ENCODE results near the gene TBC1D16. TPM values are rescaled to one million over a fixed set of nuclear protein-coding genes. Genes with fewer than 3 reads are reported as not detected.
A peak's percentile ranks its signal among the peaks of the same experiment; 100 is the strongest.

Gene TBC1D16
- total RNA-seq, 1 donor from 2014 or later, result 55.6 TPM

- Histone ChIP-seq H3K4me3 (no peak overlapping the region), H3K4me1 (peaks cover 0 to 9% of the 10 kb centered on the region in 2 donors), H3K9me3 (no peaks in the 10 kb centered on the region), H3K36me3 (peaks cover 0 to 17% of the 10 kb centered on the region in 2 donors), H3K27ac (no peak overlapping the region), H3K27me3 (no peaks in the 10 kb centered on the region)
- intact Hi-C loops (cut with DNase I), result loop anchor here (5.0 kb wide), 1 partner anchor 141 kb away; the partner anchor contains the start of gene EIF4A3
- no peak for DNase-seq (ENCODE audit: low spot score in 2 of 2)
- no peak for TF ChIP-seq CTCF (IDR thresholded peaks at IDR 0.05)
Measured at GRCh38 chr17:80006339-80006720, 29.3 kb downstream of the TBC1D16 start.

DNA sequence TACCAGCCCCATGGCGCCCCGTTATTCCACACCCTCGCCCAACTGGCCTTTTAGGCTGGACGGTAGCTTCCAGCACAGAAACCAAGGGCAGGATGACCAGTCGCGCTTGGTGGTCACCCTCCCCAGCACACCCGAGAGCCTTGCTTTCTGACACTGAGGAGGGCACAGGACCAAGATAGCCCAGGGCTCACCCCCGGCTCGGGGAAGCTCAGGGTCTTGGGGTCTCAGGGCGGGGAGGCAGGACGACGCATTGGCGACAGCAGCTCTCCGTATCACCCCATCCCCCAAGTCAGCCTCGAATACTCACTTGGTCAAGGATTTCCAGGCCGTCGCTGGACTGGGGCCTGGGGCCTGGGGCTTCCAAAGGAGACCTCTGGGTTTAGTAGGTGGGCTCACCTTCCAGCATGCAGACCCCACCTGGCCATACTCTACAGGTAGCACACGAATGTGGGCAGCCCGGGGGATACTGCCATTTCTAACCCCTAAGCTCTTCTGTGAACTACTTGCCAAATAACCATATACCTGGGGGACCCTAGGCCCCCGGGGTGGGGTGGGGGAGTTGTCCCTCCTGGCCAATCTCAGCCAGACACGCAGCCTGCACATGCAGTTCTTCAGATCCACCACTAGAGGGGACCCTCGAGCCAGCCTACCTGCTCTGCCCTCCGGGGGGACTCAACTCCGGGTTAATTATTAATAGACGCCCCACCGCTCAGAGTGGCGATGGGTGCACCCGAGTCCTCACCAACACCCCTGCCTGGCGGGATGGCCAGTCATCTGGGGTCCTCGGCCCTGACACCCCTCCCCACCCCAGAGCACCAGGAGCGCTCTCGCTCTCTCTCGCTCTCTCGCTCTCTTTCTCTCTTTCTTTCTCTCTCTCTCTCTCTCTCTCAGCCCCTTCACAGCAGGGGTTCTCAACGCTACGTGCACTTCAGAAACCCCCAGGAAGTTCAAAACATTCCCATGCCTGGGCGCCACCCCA is 30.0 kb downstream of the TBC1D16 start:
- Histone ChIP-seq H3K36me3 (peaks cover 0 to 14% of the 10 kb centered on the region in 2 donors), H3K4me1 (peaks cover 0 to 9% of the 10 kb centered on the region in 2 donors), H3K27ac (no peak overlapping the region), H3K27me3 (no peaks in the 10 kb centered on the region), H3K9me3 (no peaks in the 10 kb centered on the region), H3K4me3 (no peak overlapping the region)
- intact Hi-C loops (cut with DNase I), result loop anchor here (5.0 kb wide), 1 partner anchor 142 kb away; the partner anchor contains the start of gene EIF4A3
- peak; percentile 85 to 99 (median 98) for TF ChIP-seq CTCF (IDR thresholded peaks at IDR 0.05)
- peak in 1 of 2 donors; percentile 76 for DNase-seq (ENCODE audit: low spot score in 2 of 2)

GRCh38 chr17:80003969-80004368 is 31.7 kb downstream of the TBC1D16 start:
- intact Hi-C loops (cut with DNase I), result no loop called here
- no peaks in the 10 kb centered on the region for H3K27me3 ChIP-seq
- no peak overlapping the region for H3K27ac ChIP-seq
- no peak for DNase-seq (ENCODE audit: low spot score in 2 of 2)
- H3K9me3 ChIP-seq, result no peaks in the 10 kb centered on the region
- no peaks in the 10 kb centered on the region for H3K36me3 ChIP-seq
- TF ChIP-seq CTCF (IDR thresholded peaks at IDR 0.05), result no peak
- H3K4me1 ChIP-seq, result peaks cover 0 to 9% of the 10 kb centered on the region in 2 donors
- H3K4me3 ChIP-seq, result no peak overlapping the region

DNA sequence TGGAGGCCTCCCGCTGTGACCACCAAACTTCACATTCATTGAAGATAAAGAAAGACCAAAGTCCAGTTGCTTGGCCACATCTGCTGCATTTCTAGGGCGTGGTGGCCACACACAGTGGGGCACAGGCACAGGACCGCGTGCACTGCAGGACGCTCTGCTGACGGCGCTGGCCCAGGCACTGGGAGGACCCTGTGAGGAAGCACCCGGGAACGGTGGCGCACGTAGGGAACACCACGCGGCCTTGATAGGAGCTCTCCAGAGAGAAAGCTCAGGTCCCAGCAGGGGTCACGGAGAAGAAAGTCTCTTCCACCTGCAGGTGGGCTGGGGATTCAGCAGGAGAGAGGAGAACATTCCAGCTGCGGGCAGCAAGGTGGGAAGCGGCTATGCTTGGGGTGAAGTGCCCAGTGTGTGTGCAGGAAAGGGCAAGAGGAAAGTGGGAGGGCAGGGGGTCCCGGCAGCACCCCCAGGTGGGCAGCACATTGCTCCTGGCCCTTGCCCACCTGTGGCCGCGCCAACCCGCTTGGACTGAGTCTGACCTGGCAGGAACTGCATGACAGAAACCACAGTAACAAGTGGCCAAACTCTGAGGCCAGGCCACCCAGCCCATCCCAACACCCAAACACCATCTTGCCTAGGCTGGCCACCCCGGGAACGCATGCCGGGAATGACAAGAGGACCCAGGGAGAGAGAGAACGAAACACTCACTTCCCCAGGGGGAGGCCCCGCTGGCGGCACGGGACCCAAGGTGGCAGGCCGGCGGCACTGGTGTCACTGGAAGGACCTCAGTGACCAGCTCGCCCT is 32.8 kb downstream of the TBC1D16 start:
- Histone ChIP-seq H3K27ac (no peak overlapping the region), H3K4me3 (no peak overlapping the region), H3K4me1 (peaks cover 0 to 5% of the 10 kb centered on the region in 2 donors), H3K27me3 (no peaks in the 10 kb centered on the region), H3K36me3 (no peaks in the 10 kb centered on the region), H3K9me3 (no peaks in the 10 kb centered on the region)
- no peak for TF ChIP-seq CTCF (IDR thresholded peaks at IDR 0.05)
- intact Hi-C loops (cut with DNase I), result no loop called here
- no peak for DNase-seq (ENCODE audit: low spot score in 2 of 2)

DNA sequence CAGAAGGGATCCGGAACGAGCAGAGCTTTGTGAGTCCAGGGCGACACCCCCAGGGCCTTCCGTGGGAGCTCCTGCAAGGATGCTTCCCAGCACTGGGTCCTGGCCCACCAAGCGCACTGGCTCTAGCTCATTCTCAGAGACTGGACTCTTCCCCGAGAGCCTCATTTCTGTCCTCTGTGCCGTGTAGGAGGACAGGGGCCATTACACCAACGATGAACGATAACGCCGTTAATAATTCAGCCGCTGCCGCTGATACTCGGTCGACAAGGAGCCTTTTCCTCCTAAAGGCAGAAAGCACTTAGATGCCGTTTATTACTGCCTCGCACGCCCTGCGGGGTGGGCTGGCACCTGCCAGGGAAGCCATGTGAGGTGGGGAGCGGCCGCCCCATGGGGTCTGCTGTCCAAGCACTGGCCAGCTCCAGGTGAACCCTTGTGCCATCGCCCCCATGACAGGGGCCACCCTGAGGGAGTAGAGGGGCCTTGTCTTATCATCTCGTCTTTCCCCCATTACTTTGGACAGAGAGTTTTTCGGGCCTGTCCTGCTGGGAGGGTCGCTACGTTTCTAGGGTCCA is 33.5 kb downstream of the TBC1D16 start:
- peaks cover 0 to 5% of the 10 kb centered on the region in 2 donors for H3K4me1 ChIP-seq
- H3K9me3 ChIP-seq, result no peaks in the 10 kb centered on the region
- H3K4me3 ChIP-seq, result no peak overlapping the region
- no peaks in the 10 kb centered on the region for H3K36me3 ChIP-seq
- H3K27ac ChIP-seq, result no peak overlapping the region
- no peaks in the 10 kb centered on the region for H3K27me3 ChIP-seq
- no peak for DNase-seq (ENCODE audit: low spot score in 2 of 2)
- no peak for TF ChIP-seq CTCF (IDR thresholded peaks at IDR 0.05)
- intact Hi-C loops (cut with DNase I), result no loop called here
